ENCODE data around the gene TXNL4B.

Gene TXNL4B

GRCh38 chr16:72051818-72052217 lies 41.6 kb downstream of the TXNL4B start:
- Histone ChIP-seq H3K4me3 (no peak overlapping the region), H3K9me3 (peaks cover 0 to 6% (median 0%) of the 10 kb centered on the region in 3 donors), H3K27ac (no peak overlapping the region), H3K27me3 (no peaks in the 10 kb centered on the region), H3K4me1 (no peaks in the 10 kb centered on the region), H3K36me3 (no peaks in the 10 kb centered on the region)
- no peak for DNase-seq
- intact Hi-C loops (cut with DNase I; ENCODE audit: low total_unique reads) = no loop called here
- no peak for TF ChIP-seq CTCF (IDR thresholded peaks at IDR 0.05)

GRCh38 chr16:72050769-72051464 lies 42.5 kb downstream of the TXNL4B start:
- intact Hi-C loops (cut with DNase I; ENCODE audit: low total_unique reads) = no loop called here
- Histone ChIP-seq H3K36me3 (no peaks in the 10 kb centered on the region), H3K27ac (no peak overlapping the region), H3K4me3 (no peak overlapping the region), H3K27me3 (no peaks in the 10 kb centered on the region), H3K4me1 (no peaks in the 10 kb centered on the region), H3K9me3 (peaks cover 0 to 6% (median 0%) of the 10 kb centered on the region in 3 donors)
- no peak for TF ChIP-seq CTCF (IDR thresholded peaks at IDR 0.05)
- DNase-seq = no peak

- H3K4me1 ChIP-seq = no peaks in the 10 kb centered on the region
- H3K36me3 ChIP-seq = peaks cover 0 to under 1% (median 0%) of the 10 kb centered on the region in 3 donors
- intact Hi-C loops (cut with DNase I; ENCODE audit: low total_unique reads) = no loop called here
- H3K27me3 ChIP-seq = no peaks in the 10 kb centered on the region
- peaks cover 0 to 6% (median 0%) of the 10 kb centered on the region in 3 donors for H3K9me3 ChIP-seq
- no peak for DNase-seq
- no peak overlapping the region for H3K4me3 ChIP-seq
- no peak for TF ChIP-seq CTCF (IDR thresholded peaks at IDR 0.05)
- no peak overlapping the region for H3K27ac ChIP-seq
Measured at GRCh38 chr16:72049110-72049509, 44.3 kb downstream of the TXNL4B start.

- peaks cover 10 to 28% (median 14%) of the 10 kb centered on the region in 3 donors for H3K36me3 ChIP-seq
- no peak for DNase-seq
- no peaks in the 10 kb centered on the region for H3K27me3 ChIP-seq
- H3K4me1 ChIP-seq = no peaks in the 10 kb centered on the region
- intact Hi-C loops (cut with DNase I; ENCODE audit: low total_unique reads) = no loop called here
- peaks cover 0 to 5% (median 0%) of the 10 kb centered on the region in 3 donors for H3K9me3 ChIP-seq
- no peak overlapping the region for H3K27ac ChIP-seq
- no peak overlapping the region for H3K4me3 ChIP-seq
- no peak for TF ChIP-seq CTCF (IDR thresholded peaks at IDR 0.05)
Measured at GRCh38 chr16:72044825-72045359, 48.5 kb downstream of the TXNL4B start.

GRCh38 chr16:72044296-72044695 lies 49.1 kb downstream of the TXNL4B start:
- intact Hi-C loops (cut with DNase I; ENCODE audit: low total_unique reads) = no loop called here
- DNase-seq = no peak
- TF ChIP-seq CTCF (IDR thresholded peaks at IDR 0.05) = no peak
- H3K36me3 ChIP-seq = peaks cover 10 to 28% (median 14%) of the 10 kb centered on the region in 3 donors
- H3K4me3 ChIP-seq = no peak overlapping the region
- H3K4me1 ChIP-seq = no peaks in the 10 kb centered on the region
- H3K27ac ChIP-seq = no peak overlapping the region
- no peaks in the 10 kb centered on the region for H3K27me3 ChIP-seq
- no peaks in the 10 kb centered on the region for H3K9me3 ChIP-seq
